Esophagus muscularis mucosa (tissue), 4 donors: ENCODE measurements around the gene MAD1L1. TPM values are rescaled to one million over a fixed set of nuclear protein-coding genes. Genes with fewer than 3 reads are reported as not detected.

Experiments used
- DNase-seq: peaks from one replicate; pipeline ENCODE4 v3.0.0-alpha.2; 2017; ENCODE audit errors: extremely low spot score
- H3K27ac ChIP-seq, 4 donors: fragments of 200-600 bp; sonication (generic); replicated peaks in 1 of 4; 1 replicate in 3 of 4; 2 replicates in 1 of 4; pipeline ENCODE4 v1.5.1; 2016 to 2019; ENCODE audit warnings: mild to moderate bottlenecking in 1 of 4
- H3K27me3 ChIP-seq, 4 donors: fragments of 200-600 bp; sonication (generic); one replicate each; pipeline versions ENCODE4 v1.5.1 to v1.6.0; 2016 to 2019
- H3K36me3 ChIP-seq, 4 donors: fragments of 200-600 bp; sonication (generic); one replicate each; pipeline ENCODE4 v1.5.1; 2016 to 2019
- H3K4me1 ChIP-seq, 4 donors: fragments of 200-600 bp; sonication (generic); one replicate each; pipeline ENCODE4 v1.5.1; 2016 to 2019
- H3K4me3 ChIP-seq, 4 donors: fragments of 200-600 bp; sonication (generic); 1 replicate in 2 of 4; 2 replicates in 2 of 4; pipeline ENCODE4 v1.5.1; 2016 to 2019; ENCODE audit warnings: mild to moderate bottlenecking in 4 of 4, moderate library complexity in 1 of 4
- H3K9me3 ChIP-seq, 4 donors: fragments of 200-600 bp; sonication (generic); 1 replicate in 3 of 4; 2 replicates in 1 of 4; pipeline ENCODE4 v1.5.1; 2016 to 2019
- CTCF ChIP-seq, 3 experiments: fragments of 200-600 bp in 2 of 3; fragments of 450-650 bp in 1 of 3; sonication (generic) in 2 of 3; IDR thresholded peaks; one replicate each; pipeline ENCODE4 v1.5.1; 2017 to 2019; ENCODE audit warnings: antibody characterized with exemption in 3 of 3, mild to moderate bottlenecking in 2 of 3, moderate library complexity in 1 of 3
- EP300 ChIP-seq: sonication (generic); formaldehyde crosslinking; IDR thresholded peaks from one replicate; pipeline ENCODE4 v1.6.1; 2017; ENCODE audit warnings: antibody characterized with exemption
- POLR2A ChIP-seq: fragments of 450-650 bp; IDR thresholded peaks from one replicate; pipeline ENCODE4 v1.6.1; 2017; ENCODE audit warnings: antibody characterized with exemption, moderate library complexity, mild to moderate bottlenecking, low read depth
- POLR2AphosphoS5 ChIP-seq, 2 donors: sonication (generic); formaldehyde crosslinking; IDR thresholded peaks; one replicate each; pipeline ENCODE4 v1.6.1; 2017; ENCODE audit warnings: antibody characterized with exemption in 2 of 2
- WGBS: methylation state at CpG from one replicate; pipeline ENCODE4 v1.1.5; 2018; 5-methylcytosine and 5-hydroxymethylcytosine counted together
- intact Hi-C: fragments of 100-400 bp; cut with DNase I; formaldehyde crosslinking; loops from one replicate; pipeline ENCODE4 v1.15.1; 2023
- total RNA-seq, 4 donors: library from RNA; depleted of rRNA; stranded (reverse); fragments of >200 nt; gene quantifications; one replicate each; pipeline versions ENCODE4 v1.1.0 to v1.2.1, GENCODE V29; 2016

MAD1L1 gene
- total RNA-seq, 4 donors from 2014 or later, result 22.2 to 33.1 (median 29.5) TPM

DNA sequence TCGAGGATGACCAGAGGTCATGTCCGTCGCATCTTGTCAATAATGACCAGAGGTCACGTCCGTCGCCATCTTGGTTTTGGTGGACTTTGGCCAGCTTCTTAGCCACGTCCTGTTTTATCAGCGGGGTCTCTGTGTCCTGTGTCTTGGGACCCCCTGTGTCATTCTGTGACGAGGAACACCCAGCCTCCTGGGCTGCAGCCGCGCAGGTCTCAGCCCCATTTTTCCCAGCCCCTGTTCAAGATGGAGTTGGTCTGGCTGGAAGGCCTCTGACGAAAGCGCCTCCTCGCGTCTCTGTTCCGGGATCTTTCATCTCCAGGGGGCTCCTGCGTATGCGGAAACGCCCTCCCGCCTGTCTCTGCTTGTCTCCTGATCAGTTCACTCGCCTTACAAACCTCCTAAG is 428.4 kb downstream of the MAD1L1 start:
- intact Hi-C loops, result no loop called here
- no peak overlapping the region for H3K27ac ChIP-seq
- no peaks in the 10 kb centered on the region for H3K36me3 ChIP-seq
- peak; percentile 55 for DNase-seq
- WGBS, result 87% methylated on average over 21 of the region's 21 CpGs
- no peaks in the 10 kb centered on the region for H3K4me1 ChIP-seq
- no peak overlapping the region for H3K4me3 ChIP-seq
- peaks cover 0 to 8% (median 0%) of the 10 kb centered on the region in 4 donors for H3K27me3 ChIP-seq
- TF ChIP-seq EP300 (no peak), POLR2A (no peak), CTCF (IDR thresholded peaks at IDR 0.05) (no peak), POLR2AphosphoS5 (IDR thresholded peaks at IDR 0.05) (no peak)
- H3K9me3 ChIP-seq, result peaks cover 0 to 14% (median 8%) of the 10 kb centered on the region in 4 donors

DNA sequence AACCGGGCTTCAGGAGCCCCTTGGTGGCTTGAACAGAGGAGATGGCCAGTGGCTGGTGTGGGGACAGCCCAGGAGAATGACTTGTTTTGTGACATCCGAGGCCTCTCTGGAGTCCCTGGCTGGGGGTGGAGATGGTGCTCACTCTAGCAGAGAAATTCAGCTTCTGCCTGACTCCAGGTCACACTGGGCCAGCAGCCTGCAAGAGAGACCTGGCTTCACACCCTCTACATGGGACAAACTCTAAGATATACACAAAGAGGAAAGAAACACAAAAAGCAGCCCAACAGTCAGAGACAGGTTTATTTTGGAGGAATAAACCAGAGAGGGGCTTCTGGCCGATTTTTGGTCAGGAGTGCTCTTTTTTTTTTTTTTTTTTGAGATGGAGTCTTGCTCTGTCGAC is 429.8 kb downstream of the MAD1L1 start:
- WGBS, result 85% methylated on average over 4 of the region's 4 CpGs

DNA sequence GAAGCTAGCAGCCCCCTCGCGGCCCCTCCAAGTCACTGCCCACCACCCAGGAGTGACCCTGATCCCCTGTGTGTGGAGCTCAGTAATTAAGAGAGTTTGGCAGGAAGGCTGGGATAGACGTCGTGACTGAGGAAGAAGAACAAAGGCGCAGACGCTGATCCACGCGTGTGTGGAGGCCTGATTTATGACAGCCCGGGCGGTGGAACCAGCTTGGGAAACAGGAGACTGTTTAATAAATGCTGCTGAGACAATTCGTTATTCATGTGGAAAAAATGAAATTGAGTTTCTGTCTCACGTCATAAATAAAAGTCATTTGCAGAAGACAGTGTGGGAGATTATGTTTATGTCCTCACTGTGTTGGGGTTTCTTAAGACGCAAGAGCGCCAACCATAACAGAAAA is 431.8 kb downstream of the MAD1L1 start:
- no peaks in the 10 kb centered on the region for H3K4me1 ChIP-seq
- peak; percentile 53 for DNase-seq
- intact Hi-C loops, result no loop called here
- H3K36me3 ChIP-seq, result no peaks in the 10 kb centered on the region
- peaks cover 0 to 19% (median 0%) of the 10 kb centered on the region in 4 donors for H3K27me3 ChIP-seq
- no peak overlapping the region for H3K4me3 ChIP-seq
- H3K9me3 ChIP-seq, result peaks cover 0 to 18% (median 11%) of the 10 kb centered on the region in 4 donors
- WGBS, result 47% methylated on average over 14 of the region's 14 CpGs
- TF ChIP-seq POLR2AphosphoS5 (IDR thresholded peaks at IDR 0.05) (no peak), POLR2A (no peak), EP300 (no peak), CTCF (IDR thresholded peaks at IDR 0.05) (no peak)
- H3K27ac ChIP-seq, result no peak overlapping the region

More for the DNA sequence above, 429.8 kb downstream of the MAD1L1 start:
- H3K4me1 ChIP-seq, result no peaks in the 10 kb centered on the region
- H3K36me3 ChIP-seq, result no peaks in the 10 kb centered on the region
- no peak overlapping the region for H3K27ac ChIP-seq
- H3K4me3 ChIP-seq, result no peak overlapping the region
- peaks cover 0 to 8% (median 0%) of the 10 kb centered on the region in 4 donors for H3K27me3 ChIP-seq
- TF ChIP-seq CTCF (IDR thresholded peaks at IDR 0.05) (no peak), EP300 (no peak), POLR2A (no peak)
- H3K9me3 ChIP-seq, result peaks cover 0 to 14% (median 8%) of the 10 kb centered on the region in 4 donors
- DNase-seq, result no peak
- intact Hi-C loops, result no loop called here

GRCh38 chr7:1798191-1798590 is 434.6 kb downstream of the MAD1L1 start:
- H3K4me3 ChIP-seq, result no peak overlapping the region
- intact Hi-C loops, result no loop called here
- H3K36me3 ChIP-seq, result no peaks in the 10 kb centered on the region
- no peak overlapping the region for H3K27ac ChIP-seq
- peaks cover 0 to 45% (median 37%) of the 10 kb centered on the region in 4 donors for H3K9me3 ChIP-seq
- no peak for DNase-seq
- H3K4me1 ChIP-seq, result no peaks in the 10 kb centered on the region
- peaks cover 0 to 22% (median 0%) of the 10 kb centered on the region in 4 donors for H3K27me3 ChIP-seq
- 82% methylated on average over 3 of the region's 3 CpGs for WGBS
- TF ChIP-seq EP300, result no peak
- no peak for TF ChIP-seq POLR2A
- no peak for TF ChIP-seq POLR2AphosphoS5 (IDR thresholded peaks at IDR 0.05)
- no peak for TF ChIP-seq CTCF (IDR thresholded peaks at IDR 0.05)

GRCh38 chr7:1794888-1795542 is 437.7 kb downstream of the MAD1L1 start:
- DNase-seq, result no peak
- Histone ChIP-seq H3K36me3 (no peaks in the 10 kb centered on the region), H3K27ac (no peak overlapping the region), H3K4me1 (no peaks in the 10 kb centered on the region), H3K27me3 (peaks cover 0 to 25% (median 0%) of the 10 kb centered on the region in 4 donors), H3K9me3 (peaks cover 0 to 51% (median 46%) of the 10 kb centered on the region in 4 donors), H3K4me3 (no peak overlapping the region)
- intact Hi-C loops, result no loop called here
- TF ChIP-seq EP300 (no peak), POLR2AphosphoS5 (IDR thresholded peaks at IDR 0.05) (no peak), POLR2A (no peak), CTCF (IDR thresholded peaks at IDR 0.05) (no peak)
- 32% methylated on average over 1 of the region's 1 CpG for WGBS
